Hematopoietic multipotent progenitor cell treated with erythropoietin and hydrocortisone succinate and interleukin-3 and kit ligand, for 8 days (in vitro differentiated cells): ENCODE measurements around the gene MBD2.
"Not testable (repeated sequence)": the region's sequence is repeated elsewhere in the genome, so short reads cannot be mapped to it uniquely, and the experiment has no call there.

ENCODE experiments used
- DNase-seq: peaks from one replicate; pipeline ENCODE4 v3.0.0-alpha.2; 2015

Gene MBD2

DNA sequence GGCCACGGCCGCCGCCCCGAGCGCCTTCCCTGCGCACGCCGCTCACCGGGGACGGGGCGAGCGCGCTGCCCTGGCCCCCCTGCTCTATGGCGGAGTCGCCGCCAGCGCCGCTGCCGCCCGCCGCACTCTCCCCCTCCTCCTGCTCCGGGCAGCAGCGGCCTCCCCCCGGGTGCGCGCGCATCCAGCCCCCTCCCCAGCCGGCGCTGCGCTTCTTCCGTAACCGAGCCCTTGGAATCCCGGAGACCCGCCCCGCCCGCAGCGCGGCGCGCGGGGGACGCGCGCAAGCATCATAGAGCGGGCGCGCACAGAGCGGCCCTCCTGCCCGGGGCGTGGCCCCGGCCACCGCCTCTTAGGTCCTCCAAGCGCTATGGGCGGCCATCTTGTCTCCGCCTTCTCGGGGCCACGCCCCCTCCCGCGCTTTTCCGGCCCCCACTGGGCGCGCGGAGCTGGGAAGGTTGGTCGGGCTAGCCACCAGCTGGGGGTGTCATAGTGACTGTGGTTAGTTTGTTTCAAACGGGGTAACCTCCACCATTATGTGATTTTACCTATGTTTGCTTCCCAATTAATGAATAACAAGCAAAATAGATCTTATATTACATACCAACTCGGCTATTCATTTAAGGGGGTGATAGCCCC lies at the start of gene MBD2:
Gene MBD2 (minus strand): TSS at position 291 of the 636 bp plus-strand sequence. CDS start 110 bp downstream, at position 181.
- DNase-seq, result peak; percentile 96

DNA sequence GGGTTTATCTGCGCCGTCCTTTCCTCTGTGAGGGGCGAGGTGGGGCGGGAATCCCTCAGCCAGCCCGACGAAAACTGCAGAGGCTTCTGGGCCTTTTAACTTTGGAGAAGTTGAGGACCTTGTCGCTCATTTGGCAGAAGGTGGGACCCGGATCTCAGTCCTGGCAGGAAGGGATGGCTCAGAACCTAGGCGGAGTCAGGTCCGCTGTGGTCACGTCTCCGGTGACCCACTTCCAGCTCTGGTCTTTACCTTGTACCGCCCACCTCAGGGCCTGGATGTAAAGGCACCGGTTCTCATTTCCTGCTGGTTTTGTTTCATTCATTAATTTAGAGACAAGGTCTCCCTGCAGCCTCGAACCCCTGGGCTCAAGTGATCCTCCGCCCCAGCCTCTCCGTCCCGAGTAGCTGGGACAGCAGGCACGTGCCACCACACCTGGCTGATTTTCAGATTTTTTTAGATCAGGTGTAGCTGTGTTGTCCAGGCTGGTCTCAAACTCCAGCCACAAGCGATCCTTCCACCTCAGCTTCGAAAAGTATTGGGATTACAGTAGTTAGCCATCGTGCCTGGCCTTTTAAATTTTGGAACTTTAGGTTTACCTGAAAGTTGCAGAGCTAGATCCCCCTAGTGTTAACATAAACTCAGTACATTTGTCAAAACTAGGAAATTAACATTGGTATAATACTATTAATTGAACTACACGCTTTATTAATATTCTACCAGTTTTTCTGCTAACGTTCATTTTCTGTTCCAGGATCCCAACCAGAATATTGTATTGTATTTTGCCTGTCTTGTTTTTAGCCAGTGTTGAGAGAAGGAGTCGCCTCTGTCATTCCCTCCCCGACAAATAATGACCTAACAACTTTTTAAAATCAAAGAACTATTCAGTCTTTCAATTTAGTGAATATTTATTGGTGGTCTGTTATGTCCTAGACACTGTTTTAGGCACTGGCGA lies 45.7 kb upstream of the MBD2 start:
- DNase-seq, result peak; percentile 59

DNA sequence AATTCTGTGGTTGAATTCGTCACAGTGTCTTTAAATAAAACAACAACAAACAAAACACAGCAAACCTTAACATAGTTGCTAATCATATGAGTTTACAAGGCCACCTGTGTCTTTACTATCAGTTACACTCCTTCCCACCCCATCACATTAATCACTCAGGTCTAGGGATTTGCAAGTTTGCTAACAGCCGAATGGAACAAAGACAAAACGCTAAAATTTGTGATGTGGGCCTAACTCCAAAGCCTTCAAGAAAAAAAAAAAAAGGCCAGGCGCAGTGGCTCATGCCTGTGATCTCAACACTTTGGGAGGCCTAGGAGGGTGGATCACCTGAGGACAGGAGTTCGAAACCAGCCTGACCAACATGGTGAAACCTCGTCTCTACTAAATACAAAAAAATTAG lies 44.3 kb upstream of the MBD2 start:
- peak; percentile 26 for DNase-seq

- no peak for DNase-seq
These were observed 43.2 kb upstream of the MBD2 start for GRCh38 chr18:54267701-54268100.

GRCh38 chr18:54263904-54264336 lies 39.5 kb upstream of the MBD2 start:
- DNase-seq, result no peak

GRCh38 chr18:54261894-54262293 lies 37.4 kb upstream of the MBD2 start:
- DNase-seq, result no peak

DNA sequence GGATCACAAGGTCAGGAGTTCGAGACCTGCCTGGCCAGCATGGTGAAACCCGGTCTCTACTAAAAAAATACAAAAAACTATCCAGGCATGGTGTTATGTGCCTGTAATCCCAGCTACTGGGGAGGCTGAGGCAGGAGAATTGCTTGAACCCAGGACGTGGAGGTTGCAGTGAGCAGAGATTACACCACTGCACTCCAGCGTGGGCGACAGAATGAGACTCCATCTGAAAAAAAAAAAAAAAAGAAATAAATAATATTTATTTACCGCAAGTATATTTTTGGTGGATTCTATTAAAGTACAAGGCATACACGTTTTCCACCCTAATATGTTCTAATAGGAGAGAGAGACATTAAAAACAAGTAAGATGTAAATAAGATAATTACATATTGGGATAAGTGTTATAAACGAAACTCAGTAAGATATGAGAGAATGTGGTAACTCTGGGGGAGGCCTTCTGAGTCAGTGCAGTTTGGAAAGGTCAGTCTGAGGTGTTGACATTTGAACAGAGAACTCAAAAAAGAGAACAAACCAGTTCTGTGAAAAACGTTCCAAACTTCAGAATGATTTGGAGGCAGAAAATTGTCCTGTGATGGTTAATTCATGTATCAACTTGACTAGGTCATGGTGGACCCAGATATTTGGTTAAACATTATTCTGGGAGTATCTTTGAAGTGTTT lies 36.1 kb upstream of the MBD2 start:
- DNase-seq, result no peak

GRCh38 chr18:54257818-54258217 lies 33.3 kb upstream of the MBD2 start:
- DNase-seq, result not testable (repeated sequence)

DNA sequence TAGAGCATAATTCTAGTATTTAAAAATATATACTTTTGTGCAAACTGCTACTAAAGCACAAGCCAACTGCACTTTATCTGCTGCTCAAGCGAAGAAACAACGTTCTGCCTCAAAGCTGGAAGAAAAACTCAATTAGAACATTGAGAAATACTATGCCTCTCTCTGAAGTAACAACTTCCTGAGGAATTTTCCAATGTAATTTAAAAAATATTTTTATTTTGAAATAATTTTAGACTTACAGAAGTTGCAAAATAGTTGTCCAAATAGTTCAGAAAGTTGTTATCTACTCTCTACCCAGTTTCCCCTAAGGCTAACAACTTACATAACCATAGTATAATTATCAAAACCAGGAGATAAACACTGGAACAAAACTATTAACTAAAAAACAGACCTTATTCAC lies 32.5 kb upstream of the MBD2 start:
- DNase-seq, result no peak

GRCh38 chr18:54255141-54255540 lies 30.7 kb upstream of the MBD2 start:
- DNase-seq, result no peak

GRCh38 chr18:54254265-54254758 lies 29.8 kb upstream of the MBD2 start:
- no peak for DNase-seq

- no peak for DNase-seq
These were observed 27.3 kb upstream of the MBD2 start for GRCh38 chr18:54251606-54252390.

GRCh38 chr18:54250846-54251261 lies 26.4 kb upstream of the MBD2 start:
- DNase-seq, result no peak

DNA sequence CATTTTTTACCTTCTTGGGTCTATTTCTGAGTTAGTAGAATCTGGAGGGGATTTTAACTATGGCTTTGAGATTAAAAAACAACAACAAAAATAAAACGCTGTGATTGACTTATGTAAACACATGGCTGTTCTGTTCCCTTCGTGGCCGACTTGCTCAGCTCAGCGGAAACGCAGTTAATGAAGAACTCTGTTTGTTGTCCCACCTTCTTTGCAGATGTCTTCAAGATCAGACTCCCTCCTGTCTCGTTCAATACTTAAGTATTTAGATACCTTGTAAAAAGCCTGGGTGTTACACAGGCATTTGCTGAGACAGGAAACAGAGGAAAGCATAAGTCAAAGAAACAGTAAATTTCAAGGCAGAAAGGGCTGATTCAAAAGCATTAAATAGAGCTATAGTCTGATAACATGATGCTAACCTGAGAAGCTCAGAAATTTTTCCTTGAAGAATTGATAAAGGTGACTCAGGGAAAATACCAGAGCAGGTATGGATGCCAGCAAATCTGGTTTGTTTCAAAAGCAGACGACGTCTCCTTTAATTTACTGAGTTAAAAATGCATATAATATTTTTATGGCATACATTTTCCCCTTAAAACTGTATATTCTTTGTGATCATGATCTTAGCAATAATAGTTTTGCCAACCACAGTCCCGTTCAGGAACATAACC lies 23.2 kb upstream of the MBD2 start:
- no peak for DNase-seq

GRCh38 chr18:54242327-54242726 lies 17.9 kb upstream of the MBD2 start:
- DNase-seq, result no peak

- DNase-seq, result no peak
These were observed 17.0 kb upstream of the MBD2 start for GRCh38 chr18:54241483-54241882.

- no peak for DNase-seq
These were observed 16.2 kb upstream of the MBD2 start for GRCh38 chr18:54240629-54241107.

DNA sequence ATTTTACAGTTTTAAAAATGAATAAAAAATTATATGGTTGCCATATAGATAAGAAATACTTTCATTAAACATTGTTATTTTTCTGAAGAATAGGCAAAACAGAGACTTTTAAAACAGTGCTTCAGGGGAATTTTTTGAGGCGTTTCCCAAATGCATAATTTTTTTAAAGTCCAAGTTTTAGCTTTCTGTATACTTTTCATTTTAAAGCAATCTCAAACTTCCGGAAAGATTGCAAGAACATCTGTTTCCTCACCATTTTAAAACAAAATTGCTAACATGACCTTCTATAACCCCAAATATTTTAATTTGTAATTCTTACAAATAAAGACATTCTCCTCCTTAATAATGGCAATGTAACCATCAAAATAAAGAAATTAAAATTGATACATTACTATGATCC lies 15.1 kb upstream of the MBD2 start:
- no peak for DNase-seq

- DNase-seq, result no peak
These were observed 14.6 kb upstream of the MBD2 start for GRCh38 chr18:54239091-54239490.

DNA sequence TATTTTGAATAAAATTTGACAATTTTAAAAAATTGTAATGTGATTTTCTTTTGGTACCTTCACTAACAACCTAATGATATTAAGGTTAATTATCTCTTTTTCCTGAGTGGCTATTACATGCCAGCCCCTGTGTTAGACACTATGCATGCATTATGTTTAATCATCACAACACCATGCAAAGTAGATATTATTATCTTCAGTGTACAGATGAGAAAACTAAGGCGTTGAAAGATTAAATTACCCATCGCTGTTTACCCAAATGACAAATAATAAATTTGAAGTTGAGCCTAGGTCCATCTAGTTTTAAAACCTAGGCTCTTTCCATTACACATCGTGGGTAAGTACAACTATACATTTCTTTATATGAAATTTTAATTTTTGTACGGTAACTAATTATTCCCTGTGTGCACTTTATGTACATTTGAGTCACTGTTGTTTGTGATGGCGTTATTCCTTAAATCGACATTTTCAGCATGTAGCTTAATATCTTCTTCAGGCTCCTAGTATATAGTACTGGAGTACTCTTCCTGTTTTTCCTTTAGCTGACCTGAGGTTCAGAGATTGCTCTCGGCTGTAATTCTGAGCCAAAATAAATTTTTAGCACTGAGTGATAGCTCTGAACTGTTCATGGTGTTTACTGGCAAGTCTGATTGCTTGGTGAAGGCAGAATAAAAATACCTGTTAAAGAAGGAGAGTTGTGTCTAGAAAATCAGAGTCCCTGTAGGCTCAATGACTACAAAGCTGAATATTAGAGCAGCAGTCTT lies 13.9 kb upstream of the MBD2 start:
- DNase-seq, result peak; percentile 52

GRCh38 chr18:54235871-54236270 lies 11.4 kb upstream of the MBD2 start:
- DNase-seq, result no peak
